Head of caudate nucleus (tissue), 42 donors: ENCODE data around the gene ARL14.
"Not testable (repeated sequence)": the region's sequence is repeated elsewhere in the genome, so short reads cannot be mapped to it uniquely, and the experiment has no call there.

Source experiments
- DNase-seq, 42 donors: peaks; one replicate each; pipeline versions ENCODE4 v3.0.0 to v3.0.0-alpha.2; 2020 to 2021; ENCODE audit warnings: mixed read lengths in 7 of 42
- intact Hi-C: fragments of 100-400 bp; cut with DNase I; formaldehyde crosslinking; loops from one replicate; pipeline ENCODE4 v1.15.0; 2022

Gene ARL14

GRCh38 chr3:160709477-160710182, 32.7 kb downstream of the ARL14 start:
- intact Hi-C loops: loop anchor here (5.0 to 10.0 kb wide), 2 partner anchors 233 to 715 kb away; no protein-coding TSS in a partner anchor
- no peak for DNase-seq

- DNase-seq, intact Hi-C loops: not testable (repeated sequence)
These were observed 36.2 kb downstream of the ARL14 start for GRCh38 chr3:160713144-160713543.

GRCh38 chr3:160719710-160720109, 42.8 kb downstream of the ARL14 start:
- intact Hi-C loops: no loop called here

GRCh38 chr3:160720123-160720746, 43.3 kb downstream of the ARL14 start:
- intact Hi-C loops: no loop called here

More at GRCh38 chr3:160719710-160720109, 42.8 kb downstream of the ARL14 start:
- no peak for DNase-seq

GRCh38 chr3:160722331-160722730, 45.4 kb downstream of the ARL14 start:
- intact Hi-C loops: no loop called here
- no peak for DNase-seq

More at GRCh38 chr3:160720123-160720746, 43.3 kb downstream of the ARL14 start:
- DNase-seq: no peak

- no peak for DNase-seq
- intact Hi-C loops: no loop called here
These were observed 48.4 kb downstream of the ARL14 start for GRCh38 chr3:160725338-160725737.
